Neural cell (in vitro differentiated cells): Measurements from ENCODE around the gene EYS.

Experiments used
- RAD21 ChIP-seq: fragments of 450-650 bp; conservative IDR thresholded peaks from 2 replicates; pipeline ENCODE4 v1.6.1; 2014; ENCODE audit warnings: antibody characterized with exemption, mild to moderate bottlenecking, moderate library complexity
- REST ChIP-seq: IDR thresholded peaks from 2 replicates; pipeline ENCODE4 v1.6.1; 2012; ENCODE audit warnings: borderline replicate concordance
- SMC3 ChIP-seq: fragments of 450-650 bp; conservative IDR thresholded peaks from 2 replicates; pipeline ENCODE4 v1.6.1; 2014; ENCODE audit warnings: antibody characterized with exemption, mild to moderate bottlenecking, moderate library complexity; ENCODE audit not compliant: poor library complexity
- TF ChIP-seq, protein P1 (sequence below): fragments of 450-650 bp; IDR thresholded peaks from 2 replicates; pipeline ENCODE4 v1.5.1; 2014; ENCODE audit warnings: antibody characterized with exemption, mild to moderate bottlenecking, moderate library complexity; ENCODE audit not compliant: poor library complexity, severe bottlenecking

DNA sequence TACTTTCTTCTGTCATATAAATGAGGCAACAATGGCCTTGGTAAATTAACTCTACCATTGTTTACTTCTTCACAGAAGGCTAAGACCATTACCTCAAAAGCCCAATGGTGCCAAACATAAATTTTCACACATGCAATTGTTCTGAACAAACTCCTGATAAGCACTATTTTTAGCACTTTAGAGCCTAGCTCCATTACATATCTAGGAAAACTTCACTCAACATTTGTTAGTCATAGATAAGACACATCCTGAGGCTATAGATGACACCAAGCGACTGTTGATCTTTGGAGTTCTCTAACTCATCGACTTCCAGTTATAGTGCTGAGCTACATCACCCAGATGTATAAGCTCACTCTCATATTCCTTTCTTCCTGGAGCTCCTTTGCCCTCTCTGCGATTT lies 245.9 kb downstream of the EYS start:
- TF ChIP-seq, protein P1, sequence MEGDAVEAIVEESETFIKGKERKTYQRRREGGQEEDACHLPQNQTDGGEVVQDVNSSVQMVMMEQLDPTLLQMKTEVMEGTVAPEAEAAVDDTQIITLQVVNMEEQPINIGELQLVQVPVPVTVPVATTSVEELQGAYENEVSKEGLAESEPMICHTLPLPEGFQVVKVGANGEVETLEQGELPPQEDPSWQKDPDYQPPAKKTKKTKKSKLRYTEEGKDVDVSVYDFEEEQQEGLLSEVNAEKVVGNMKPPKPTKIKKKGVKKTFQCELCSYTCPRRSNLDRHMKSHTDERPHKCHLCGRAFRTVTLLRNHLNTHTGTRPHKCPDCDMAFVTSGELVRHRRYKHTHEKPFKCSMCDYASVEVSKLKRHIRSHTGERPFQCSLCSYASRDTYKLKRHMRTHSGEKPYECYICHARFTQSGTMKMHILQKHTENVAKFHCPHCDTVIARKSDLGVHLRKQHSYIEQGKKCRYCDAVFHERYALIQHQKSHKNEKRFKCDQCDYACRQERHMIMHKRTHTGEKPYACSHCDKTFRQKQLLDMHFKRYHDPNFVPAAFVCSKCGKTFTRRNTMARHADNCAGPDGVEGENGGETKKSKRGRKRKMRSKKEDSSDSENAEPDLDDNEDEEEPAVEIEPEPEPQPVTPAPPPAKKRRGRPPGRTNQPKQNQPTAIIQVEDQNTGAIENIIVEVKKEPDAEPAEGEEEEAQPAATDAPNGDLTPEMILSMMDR, result no peak
- no peak for TF ChIP-seq REST
- no peak for TF ChIP-seq SMC3
- no peak for TF ChIP-seq RAD21
